ENCODE results near the gene KIF3B. TPM values are rescaled to one million over a fixed set of nuclear protein-coding genes. Genes with fewer than 3 reads are reported as not detected.
A peak's percentile ranks its signal among the peaks of the same experiment; 100 is the strongest.

KIF3B gene
- total and polyA plus RNA-seq, 2 of the 13 experiments (the other 11 are each of a cell fraction or from before 2014, with no cell fraction given), result 23.6 to 28.8 TPM

- TF ChIP-seq, protein P1, sequence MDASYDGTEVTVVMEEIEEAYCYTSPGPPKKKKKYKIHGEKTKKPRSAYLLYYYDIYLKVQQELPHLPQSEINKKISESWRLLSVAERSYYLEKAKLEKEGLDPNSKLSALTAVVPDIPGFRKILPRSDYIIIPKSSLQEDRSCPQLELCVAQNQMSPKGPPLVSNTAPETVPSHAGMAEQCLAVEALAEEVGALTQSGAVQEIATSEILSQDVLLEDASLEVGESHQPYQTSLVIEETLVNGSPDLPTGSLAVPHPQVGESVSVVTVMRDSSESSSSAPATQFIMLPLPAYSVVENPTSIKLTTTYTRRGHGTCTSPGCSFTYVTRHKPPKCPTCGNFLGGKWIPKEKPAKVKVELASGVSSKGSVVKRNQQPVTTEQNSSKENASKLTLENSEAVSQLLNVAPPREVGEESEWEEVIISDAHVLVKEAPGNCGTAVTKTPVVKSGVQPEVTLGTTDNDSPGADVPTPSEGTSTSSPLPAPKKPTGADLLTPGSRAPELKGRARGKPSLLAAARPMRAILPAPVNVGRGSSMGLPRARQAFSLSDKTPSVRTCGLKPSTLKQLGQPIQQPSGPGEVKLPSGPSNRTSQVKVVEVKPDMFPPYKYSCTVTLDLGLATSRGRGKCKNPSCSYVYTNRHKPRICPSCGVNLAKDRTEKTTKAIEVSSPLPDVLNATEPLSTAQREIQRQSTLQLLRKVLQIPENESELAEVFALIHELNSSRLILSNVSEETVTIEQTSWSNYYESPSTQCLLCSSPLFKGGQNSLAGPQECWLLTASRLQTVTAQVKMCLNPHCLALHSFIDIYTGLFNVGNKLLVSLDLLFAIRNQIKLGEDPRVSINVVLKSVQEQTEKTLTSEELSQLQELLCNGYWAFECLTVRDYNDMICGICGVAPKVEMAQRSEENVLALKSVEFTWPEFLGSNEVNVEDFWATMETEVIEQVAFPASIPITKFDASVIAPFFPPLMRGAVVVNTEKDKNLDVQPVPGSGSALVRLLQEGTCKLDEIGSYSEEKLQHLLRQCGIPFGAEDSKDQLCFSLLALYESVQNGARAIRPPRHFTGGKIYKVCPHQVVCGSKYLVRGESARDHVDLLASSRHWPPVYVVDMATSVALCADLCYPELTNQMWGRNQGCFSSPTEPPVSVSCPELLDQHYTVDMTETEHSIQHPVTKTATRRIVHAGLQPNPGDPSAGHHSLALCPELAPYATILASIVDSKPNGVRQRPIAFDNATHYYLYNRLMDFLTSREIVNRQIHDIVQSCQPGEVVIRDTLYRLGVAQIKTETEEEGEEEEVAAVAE (CRISPR knock-in tag; IDR thresholded peaks at IDR 0.05; ENCODE audit: borderline replicate concordance), result no peak; the same call in 1 of the 2 replicates
- TF ChIP-seq ZNF704 (CRISPR knock-in tag; IDR thresholded peaks at IDR 0.05; ENCODE audit: borderline replicate concordance) (peak; percentile 70; the same call in 1 of the 2 replicates), BORCS8-MEF2B (CRISPR knock-in tag; IDR thresholded peaks at IDR 0.05) (peak; percentile 73), EP300 (IDR thresholded peaks at IDR 0.05; ENCODE audit: low read depth in 2 of 2, low read length in 2 of 2) (peak; percentile 68 to 84), EP300 (CRISPR knock-in tag; IDR thresholded peaks at IDR 0.05; ENCODE audit: borderline replicate concordance) (no peak; the same call in 1 of the 2 replicates), ZNF468 (CRISPR knock-in tag; IDR thresholded peaks at IDR 0.05) (no peak), CHD4 (IDR thresholded peaks at IDR 0.05; ENCODE audit: borderline replicate concordance, low read length) (peak; percentile 76; the same call in 1 of the 2 replicates), ZMAT3 (CRISPR knock-in tag; conservative IDR thresholded peaks at IDR 0.05) (no peak), ARNTL (CRISPR knock-in tag; IDR thresholded peaks at IDR 0.05) (no peak; the same call in 1 of the 2 replicates), XBP1 (CRISPR knock-in tag; IDR thresholded peaks at IDR 0.05) (no peak), ZNF619 (CRISPR knock-in tag; IDR thresholded peaks at IDR 0.05) (peak; percentile 76; the same call in 1 of the 2 replicates)
- TF ChIP-seq, protein P2, sequence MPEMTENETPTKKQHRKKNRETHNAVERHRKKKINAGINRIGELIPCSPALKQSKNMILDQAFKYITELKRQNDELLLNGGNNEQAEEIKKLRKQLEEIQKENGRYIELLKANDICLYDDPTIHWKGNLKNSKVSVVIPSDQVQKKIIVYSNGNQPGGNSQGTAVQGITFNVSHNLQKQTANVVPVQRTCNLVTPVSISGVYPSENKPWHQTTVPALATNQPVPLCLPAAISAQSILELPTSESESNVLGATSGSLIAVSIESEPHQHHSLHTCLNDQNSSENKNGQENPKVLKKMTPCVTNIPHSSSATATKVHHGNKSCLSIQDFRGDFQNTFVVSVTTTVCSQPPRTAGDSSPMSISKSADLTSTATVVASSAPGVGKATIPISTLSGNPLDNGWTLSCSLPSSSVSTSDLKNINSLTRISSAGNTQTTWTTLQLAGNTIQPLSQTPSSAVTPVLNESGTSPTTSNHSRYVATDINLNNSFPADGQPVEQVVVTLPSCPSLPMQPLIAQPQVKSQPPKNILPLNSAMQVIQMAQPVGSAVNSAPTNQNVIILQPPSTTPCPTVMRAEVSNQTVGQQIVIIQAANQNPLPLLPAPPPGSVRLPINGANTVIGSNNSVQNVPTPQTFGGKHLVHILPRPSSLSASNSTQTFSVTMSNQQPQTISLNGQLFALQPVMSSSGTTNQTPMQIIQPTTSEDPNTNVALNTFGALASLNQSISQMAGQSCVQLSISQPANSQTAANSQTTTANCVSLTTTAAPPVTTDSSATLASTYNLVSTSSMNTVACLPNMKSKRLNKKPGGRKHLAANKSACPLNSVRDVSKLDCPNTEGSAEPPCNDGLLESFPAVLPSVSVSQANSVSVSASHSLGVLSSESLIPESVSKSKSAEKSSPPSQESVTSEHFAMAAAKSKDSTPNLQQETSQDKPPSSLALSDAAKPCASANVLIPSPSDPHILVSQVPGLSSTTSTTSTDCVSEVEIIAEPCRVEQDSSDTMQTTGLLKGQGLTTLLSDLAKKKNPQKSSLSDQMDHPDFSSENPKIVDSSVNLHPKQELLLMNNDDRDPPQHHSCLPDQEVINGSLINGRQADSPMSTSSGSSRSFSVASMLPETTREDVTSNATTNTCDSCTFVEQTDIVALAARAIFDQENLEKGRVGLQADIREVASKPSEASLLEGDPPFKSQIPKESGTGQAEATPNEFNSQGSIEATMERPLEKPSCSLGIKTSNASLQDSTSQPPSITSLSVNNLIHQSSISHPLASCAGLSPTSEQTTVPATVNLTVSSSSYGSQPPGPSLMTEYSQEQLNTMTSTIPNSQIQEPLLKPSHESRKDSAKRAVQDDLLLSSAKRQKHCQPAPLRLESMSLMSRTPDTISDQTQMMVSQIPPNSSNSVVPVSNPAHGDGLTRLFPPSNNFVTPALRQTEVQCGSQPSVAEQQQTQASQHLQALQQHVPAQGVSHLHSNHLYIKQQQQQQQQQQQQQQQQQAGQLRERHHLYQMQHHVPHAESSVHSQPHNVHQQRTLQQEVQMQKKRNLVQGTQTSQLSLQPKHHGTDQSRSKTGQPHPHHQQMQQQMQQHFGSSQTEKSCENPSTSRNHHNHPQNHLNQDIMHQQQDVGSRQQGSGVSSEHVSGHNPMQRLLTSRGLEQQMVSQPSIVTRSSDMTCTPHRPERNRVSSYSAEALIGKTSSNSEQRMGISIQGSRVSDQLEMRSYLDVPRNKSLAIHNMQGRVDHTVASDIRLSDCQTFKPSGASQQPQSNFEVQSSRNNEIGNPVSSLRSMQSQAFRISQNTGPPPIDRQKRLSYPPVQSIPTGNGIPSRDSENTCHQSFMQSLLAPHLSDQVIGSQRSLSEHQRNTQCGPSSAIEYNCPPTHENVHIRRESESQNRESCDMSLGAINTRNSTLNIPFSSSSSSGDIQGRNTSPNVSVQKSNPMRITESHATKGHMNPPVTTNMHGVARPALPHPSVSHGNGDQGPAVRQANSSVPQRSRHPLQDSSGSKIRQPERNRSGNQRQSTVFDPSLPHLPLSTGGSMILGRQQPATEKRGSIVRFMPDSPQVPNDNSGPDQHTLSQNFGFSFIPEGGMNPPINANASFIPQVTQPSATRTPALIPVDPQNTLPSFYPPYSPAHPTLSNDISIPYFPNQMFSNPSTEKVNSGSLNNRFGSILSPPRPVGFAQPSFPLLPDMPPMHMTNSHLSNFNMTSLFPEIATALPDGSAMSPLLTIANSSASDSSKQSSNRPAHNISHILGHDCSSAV (CRISPR knock-in tag; IDR thresholded peaks at IDR 0.05; ENCODE audit: borderline replicate concordance), result peak; percentile 75; the same call in 1 of the 2 replicates
These were observed at the start of gene KIF3B (continued) for GRCh38 chr20:32277361-32278198.
